GM21576 (cell line): ENCODE results near the gene ABHD13.
A peak's percentile ranks its signal among the peaks of the same experiment; 100 is the strongest.
"Not testable (repeated sequence)": the region's sequence is repeated elsewhere in the genome, so short reads cannot be mapped to it uniquely, and the experiment has no call there.

Experiments used
- ATAC-seq: cut with Tn5 transposase; IDR thresholded peaks from one replicate; pipeline ENCODE4 v1.9.1; 2021; ENCODE audit warnings: mild to moderate bottlenecking, moderate library complexity; ENCODE audit not compliant: unreplicated experiment

ABHD13 gene

DNA sequence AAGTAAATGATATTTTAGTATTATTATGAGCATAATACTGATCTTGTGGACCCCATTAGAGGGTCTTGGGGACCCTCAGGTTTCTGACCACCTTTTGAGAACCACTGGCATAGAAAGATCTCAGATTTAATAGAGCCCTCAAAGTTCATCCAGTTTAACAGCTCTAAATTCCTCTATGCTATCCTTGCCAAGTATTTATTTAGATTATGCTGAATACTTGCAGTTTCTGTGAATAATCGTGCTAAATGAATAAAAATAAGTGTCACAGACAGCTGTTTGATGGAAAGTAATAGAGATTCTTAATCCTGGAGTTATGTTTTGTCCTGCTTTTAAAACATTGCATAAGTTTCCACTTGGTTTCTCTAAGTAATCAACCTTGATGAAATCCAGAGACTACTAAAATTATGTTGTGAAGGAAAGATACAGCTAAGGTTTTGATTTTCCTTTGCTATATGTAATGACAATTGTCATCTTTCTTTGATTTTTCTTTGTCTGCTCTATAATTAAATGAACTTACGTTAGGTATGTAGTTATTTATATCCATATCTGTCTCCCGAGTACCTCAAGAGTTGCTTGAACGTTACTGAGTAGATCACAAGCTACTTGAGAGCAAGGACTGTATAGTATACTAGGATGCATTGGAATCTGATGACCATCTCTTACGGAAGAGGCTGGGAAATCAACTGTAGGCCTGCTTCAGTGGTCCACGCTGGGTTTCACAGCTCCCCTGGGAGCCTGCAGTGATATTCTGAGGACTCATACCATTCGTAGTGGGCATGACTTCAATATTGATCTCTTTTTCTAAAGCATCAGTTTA lies 5.7 kb downstream of the ABHD13 start:
- ATAC-seq: no peak

DNA sequence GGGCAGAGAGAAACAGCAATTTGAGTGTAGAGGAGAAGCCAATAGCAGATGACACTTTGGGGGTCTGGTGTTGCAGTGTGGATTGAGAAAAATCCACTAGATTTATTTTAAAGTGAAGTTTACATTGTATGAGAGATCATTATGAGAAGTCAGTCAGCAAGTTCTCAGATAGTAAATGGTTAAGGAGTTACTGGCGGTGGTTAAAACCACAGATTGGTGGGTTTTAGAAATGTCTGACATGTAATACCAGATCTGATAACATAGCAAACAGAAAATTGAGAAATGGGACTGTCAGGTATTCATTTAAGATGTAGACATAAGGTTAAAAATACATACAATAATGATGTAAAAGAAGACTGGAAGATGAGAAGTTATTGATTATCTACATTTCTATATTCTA lies 7.2 kb downstream of the ABHD13 start:
- ATAC-seq: no peak

DNA sequence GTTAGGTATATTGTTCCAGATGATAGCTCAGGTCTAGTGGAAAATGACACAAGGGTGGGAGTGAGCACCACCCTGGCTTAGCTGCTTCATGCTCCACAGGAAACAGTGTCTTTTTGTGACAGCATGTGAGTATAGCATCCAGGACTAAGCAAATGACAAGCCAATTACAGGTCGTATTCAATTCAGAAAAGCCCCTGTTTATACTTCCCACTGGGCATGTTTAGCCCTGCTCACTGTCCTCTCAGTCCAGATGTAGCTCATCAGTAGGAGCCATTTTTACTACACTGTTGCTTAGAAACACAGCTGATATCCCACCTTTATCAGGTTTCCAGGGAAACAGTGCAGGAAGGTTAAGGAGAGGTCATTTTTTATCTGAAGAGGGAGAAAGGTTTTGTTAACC lies 8.0 kb downstream of the ABHD13 start:
- peak; percentile 39 for ATAC-seq

DNA sequence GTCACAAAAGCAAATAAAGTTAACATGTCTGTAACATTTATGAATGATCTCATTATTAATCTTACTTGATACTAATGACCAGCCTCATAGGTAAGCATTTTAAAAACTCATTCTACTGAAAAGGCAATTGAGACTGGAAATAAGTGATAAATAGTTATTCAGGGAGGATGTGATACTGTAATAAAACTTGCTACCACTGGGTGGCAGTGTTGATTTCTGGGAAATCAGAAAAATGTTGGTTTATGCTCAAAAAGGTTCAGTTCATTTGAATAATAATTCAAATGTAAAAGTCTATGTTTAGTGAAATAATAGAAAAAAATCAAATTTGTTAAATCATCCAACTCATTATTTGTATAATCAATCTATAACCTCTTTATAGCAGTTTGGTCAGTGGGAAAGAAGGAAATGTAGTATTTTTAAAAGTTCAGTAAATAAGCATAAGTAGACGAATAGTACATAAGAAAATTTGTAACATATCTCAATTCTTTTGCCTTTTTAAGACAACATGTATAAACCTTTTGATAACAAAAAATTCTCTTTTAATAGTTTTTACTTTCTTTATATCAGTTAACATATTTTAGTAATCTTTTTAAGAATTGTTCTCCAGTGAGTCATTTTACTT lies 9.6 kb downstream of the ABHD13 start:
- ATAC-seq: peak; percentile 44

DNA sequence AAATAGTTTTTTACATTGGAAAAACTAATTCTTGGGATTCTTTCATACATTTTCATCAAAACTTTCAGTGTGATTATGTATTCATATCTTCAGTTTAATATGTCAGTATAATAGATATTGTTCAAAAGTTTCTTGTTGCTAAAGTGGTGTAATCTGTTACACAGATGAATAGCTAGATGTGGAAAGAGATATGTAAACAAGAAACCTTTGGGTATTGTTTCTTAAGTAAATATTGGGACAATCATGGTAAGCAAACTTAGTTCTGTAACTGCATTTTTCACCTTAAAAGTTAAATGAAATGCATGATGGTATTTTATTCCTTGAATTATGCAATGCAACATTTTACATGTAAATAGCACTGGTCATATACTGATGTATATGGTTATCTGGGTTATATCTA lies 12.2 kb downstream of the ABHD13 start:
- no peak for ATAC-seq

DNA sequence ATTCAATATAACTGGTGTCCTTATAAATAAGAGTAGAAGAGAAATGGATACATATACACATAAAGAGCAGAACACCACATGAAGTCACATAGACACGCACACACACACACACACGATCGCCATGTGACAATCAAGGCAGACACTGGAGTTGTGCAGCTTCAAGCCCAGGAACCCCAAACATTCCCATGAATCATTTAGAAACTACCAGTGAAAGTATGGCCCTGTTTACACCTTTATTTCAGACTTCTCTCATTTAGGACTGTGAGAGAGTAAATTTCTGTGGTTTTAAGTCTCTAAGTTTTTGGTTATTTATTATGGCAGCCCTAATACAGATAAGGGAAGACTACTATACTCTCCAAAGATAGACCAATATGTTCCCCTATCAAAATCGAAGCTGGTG lies 31.0 kb downstream of the ABHD13 start:
- ATAC-seq: no peak

DNA sequence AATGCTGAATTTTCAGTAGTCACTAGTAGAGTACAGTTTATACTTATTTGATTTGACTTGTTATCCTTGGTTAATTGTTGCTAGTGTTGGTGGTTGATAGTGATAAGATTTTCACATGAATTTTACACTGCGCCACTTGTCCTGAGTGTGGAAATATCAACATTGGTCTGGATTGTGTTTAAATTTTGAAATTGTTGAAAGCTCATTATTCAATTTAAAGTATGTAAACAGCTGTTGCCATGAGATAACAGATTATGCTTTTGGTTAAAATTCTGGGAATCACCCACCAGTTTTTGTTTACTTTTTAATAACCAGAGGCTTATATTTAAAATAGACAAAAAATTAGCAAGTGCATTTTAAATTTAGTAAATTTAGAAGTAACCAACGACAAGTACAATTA lies 39.1 kb downstream of the ABHD13 start:
- no peak for ATAC-seq

DNA sequence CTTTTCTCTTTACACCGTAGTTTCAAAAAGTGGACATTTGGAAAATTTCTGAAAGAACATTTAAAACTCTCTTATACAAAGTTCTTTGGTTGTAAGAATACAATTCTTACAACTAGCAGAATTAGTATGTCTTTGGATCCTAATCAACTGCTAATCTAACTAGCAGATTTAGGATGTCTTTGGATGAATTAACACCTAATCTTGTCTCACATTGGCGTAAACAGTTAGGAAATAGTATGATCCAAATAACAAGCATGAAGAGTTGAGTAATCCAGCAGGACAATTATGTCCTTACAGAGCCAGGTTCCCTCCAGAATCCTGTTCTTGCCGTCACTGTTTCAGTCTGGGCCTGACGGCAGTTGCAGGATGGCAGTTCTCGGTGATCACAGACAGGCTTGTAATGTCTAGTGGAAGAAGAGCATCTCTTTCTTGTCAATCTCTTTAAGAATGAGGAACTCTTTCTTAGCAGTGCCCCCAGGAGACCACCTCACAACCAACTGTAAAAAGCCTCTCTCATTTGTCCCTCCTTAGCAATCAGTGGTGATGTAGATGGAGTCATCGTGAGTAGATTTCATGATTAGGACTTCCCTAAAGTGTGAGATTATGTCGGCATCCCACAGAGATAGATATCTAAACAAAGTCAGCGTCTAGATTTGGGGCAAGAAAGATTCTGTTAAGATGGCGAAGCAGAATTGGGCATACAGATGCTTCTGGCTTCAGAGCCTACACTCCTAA lies 45.6 kb downstream of the ABHD13 start:
- ATAC-seq: no peak

DNA sequence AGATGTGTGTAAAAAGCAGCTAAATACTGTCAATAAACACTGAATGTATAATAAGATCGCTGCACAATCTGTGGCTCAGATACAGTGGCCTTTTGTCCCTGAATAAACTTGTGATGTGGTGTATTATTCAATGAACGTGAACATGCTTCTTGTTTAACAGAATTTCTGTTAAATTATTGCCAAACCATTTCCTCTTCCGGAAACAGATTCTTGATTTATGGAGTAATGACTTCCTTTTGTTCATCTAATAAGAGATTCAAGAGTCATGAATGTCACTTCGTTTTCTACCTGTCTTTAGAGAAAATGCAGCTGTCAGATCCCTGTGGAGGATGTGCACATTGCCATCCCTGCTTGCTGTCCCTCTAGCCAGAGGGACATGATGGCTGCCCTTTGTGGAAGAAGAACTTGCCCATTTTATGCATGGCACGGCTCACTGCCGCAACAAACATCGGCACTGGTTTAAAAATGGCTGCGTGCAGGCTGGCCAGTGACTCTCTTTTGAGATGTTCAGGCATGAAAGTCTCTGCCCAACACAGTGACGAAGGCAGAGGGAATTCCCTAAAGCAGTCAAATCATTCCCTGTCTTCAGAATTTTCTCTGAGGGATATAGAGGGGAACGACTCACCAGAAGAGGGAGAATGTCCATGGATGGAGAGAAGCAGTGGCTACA lies 48.3 kb downstream of the ABHD13 start:
- no peak for ATAC-seq

DNA sequence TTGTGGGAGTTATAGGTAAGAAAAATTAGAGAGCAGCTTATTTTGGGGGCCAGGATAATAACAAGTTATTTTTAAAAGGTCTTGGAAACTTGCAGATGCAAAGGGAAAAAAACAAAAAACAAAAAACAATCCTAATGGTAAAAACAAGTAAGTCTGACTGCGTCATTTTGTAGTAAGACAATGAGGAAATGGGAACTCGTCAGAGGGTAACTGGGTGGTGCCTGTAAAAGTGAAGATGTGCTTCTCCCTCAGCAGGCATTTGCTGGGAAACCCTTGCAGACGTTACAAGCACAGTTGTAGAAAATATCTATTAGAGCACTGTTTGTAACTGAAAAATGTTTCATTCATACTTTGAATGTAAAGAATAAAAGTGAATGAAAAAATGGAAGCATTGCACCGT lies 49.2 kb downstream of the ABHD13 start:
- no peak for ATAC-seq

DNA sequence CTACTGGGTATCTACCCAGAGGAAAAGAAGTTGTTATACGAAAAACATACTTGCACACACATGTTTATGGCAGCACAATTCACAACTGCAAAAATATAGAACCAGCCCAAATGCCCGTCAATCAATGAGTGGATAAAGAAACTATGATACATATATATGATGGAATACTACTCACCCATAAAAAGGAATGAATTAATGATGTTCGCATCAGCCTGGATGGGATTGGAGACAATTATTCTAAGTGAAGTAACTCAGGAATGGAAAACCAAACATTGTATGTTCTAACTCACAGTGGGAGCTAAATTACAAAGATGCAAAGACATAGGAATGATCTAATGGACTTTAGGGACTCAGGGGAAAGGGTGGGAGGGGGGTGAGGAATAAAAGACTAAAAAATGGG lies 49.7 kb downstream of the ABHD13 start:
- not testable (repeated sequence) for ATAC-seq

DNA sequence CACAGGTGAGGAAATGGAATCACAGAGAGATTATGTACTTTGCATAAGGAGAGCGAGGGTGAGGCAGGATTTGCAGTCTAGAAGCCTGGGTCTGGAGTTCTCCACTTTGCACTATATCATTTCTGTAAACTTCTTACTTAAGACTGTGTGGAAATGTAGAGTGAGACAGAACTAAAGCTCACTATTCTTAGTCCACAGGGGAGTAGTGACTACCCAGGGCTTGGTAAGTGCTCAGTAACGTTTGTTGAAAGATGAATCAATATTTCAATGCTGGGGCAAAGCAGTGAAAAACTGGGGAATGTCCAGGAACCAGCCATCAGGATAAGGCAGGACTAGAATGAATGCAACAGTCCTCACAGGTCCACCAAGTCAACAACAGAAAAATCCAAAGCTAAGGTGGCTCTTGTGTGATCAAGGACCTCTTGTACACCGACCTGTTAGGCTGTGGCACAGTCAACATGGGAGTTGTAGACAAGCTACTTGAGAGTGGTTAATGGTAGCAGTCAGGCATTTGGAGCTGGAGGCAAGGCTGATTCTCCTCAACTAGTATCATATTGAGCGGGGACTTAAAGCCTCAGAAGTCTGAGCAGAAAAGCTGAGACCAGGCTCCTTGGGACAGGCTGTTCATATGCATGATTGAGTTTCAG lies 50.4 kb downstream of the ABHD13 start:
- ATAC-seq: no peak

DNA sequence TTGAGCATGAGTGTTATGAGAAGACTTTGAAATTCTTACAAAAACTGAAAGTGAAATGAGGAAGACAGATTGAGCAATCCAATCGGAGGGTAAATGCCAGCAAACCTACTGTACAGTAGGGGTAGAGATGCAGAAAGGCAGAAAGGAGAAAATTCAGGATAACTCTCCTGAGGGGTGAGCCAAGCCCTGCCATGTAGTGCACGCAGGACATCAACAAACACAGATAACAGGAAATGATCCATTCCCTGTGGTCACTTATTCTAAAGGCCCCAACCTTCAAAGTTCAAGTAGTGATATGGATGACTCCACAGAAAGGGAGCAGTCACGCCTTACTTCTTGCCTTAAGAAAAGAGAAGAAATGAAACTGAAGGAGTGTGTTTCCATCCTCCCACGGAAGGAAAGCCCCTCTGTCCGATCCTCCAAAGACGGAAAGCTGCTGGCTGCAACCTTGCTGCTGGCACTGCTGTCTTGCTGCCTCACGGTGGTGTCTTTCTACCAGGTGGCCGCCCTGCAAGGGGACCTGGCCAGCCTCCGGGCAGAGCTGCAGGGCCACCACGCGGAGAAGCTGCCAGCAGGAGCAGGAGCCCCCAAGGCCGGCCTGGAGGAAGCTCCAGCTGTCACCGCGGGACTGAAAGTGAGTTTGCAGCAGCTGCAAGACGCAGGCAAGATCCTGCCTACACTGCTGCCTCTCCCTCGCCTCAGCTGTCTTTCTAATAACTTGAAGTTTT lies 51.6 kb downstream of the ABHD13 start, which contains the start of gene TNFSF13B:
Gene TNFSF13B (plus strand): TSS at position 118 of the 728 bp plus-strand sequence. CDS start 178 bp downstream, at position 296.
- peak; percentile 69 for ATAC-seq

DNA sequence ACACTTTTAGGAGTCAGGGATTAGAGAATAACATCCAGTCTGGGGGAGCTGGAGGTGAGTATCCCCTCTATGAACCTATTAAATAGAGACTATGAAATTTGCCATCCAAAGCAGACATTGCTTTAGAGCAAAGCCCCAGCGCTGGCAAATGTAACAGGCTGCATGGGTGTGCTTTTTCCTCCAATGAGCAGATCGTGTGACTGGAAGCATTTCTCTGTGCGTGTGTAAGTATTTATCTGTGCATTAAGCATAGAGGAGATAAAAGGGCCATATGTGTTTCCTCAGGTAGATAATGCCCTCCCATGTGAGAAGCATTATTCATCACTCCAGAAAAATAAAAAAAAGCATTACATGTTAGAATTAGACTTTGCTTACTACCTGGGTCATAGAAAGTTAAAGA lies 52.2 kb downstream of the ABHD13 start:
- peak; percentile 15 for ATAC-seq

DNA sequence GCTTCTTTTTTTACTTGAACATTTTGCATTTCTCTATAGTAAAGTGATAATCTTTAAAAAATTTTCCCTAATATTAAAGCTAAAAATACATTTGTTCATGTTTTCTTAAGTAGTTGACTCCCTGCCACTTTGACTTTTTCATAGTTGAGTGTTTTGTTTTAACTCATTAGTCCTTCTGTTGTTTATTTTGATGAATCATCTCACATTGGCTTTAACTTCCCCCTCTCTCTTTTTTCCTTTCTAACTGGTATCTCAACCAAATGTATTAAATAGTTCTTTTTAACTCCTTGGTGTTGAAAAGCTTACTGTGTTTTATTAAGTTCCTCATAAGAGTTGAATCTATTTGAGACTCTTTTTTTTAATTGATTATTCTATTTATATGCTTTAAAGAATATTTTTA lies 54.1 kb downstream of the ABHD13 start:
- no peak for ATAC-seq

DNA sequence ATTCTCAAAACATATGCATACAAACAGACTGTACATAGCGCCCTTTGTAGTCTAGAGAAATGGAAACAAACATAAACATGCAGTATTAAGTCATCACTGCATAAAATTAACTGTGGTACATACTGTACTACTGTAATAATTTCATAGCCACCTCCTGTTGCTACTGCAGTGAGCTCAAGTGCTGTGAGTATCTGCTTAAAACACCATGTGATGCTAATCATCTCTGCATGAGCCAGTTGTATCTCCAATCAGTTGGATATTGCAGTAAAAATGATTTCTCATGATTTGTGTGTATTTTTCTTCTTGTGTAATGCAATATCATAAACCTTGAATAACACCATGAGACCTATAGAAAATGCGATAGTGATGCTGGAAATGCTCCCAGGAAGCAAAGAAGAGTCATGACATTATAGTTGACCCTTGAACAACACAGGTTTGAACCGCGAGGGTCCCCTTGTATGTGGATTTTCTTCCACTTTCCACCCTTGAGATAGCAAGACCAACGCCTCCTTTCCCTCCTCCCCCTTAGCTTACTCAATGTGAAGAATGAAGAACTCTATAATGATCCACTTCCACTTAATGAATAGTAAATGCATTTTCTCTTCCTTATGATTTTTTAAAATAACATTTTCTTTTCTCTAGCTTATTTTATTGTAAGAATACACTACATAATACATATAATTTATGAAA lies 55.4 kb downstream of the ABHD13 start:
- ATAC-seq: no peak

DNA sequence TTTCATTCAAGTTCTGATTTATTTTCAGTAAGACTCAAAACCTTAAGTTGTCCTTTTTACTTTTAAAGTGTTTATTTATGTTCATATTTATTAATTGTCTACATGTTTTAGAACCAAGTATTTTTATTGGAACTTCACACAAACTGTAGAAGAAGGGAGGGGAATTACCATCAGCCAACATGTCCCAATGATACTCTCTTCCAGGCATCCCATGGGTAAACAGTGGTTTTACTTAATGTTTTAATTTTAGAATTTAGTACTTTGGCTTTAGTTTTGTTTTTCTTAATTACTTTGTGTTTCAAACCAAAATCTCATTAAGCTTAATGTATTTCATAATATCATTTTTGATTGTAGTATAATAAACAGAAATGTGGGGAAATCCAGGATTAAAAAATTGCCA lies 56.5 kb downstream of the ABHD13 start:
- ATAC-seq: no peak

DNA sequence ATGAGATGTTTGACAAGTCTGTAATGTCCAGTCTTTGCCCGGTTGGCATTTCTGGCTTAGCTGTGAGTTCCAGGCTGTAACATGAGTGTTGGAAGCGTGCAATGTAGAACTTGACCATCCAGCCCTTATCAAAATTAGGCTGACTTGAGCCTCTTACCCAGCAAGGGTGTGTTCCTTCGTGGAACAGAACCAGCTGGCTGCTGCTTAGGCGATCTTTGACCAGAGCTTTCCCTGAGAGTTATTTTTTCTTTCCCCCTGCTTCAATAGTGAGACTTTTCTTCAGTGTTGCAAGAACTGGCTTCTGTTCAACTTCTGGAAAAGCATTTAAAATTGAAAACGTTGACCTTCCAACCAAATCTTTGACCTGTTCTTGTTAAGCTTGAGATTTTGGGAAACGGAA lies 57.9 kb downstream of the ABHD13 start:
- ATAC-seq: no peak

DNA sequence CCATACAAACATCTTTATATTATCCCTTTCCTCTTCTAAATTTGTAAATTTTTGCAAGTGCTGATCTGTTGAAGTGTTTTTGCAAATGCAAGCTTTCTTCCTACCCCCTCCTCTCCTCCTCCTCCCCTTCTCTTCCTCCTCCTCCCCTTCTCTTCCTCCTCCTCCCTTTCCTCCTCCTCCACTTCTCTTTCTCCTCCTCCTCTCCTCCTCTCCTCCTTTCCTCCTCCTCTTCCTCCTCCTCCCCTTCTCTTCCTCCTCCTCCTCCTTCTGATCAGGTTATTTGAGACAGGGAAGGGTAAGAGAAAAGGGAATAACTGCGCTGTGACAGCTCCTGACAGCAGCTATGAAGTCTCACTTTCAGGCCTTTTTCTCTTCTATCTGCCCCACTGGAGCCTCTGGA lies 60.3 kb downstream of the ABHD13 start:
- no peak for ATAC-seq

DNA sequence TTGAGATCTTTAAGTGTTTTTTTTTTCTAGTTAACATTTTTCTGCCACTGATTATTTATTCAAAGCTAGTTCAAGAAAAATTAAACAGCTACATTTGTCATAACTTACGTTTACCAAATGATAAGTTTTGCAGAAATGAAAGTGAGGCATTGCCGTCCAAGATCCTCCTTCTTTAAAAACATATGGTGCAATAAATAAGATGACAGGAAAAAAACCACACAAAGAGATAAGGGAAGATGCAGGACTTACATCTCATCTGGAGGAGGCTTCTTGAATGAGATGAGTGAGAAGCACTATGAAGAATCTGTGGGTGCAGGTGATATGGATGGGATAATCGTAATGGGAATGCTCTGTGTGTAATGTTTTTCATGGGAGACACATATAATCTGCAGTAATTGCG lies 63.7 kb downstream of the ABHD13 start:
- ATAC-seq: no peak
